GM10248 (cell line): ENCODE measurements around the gene NDST1.

Experiments
- CTCF ChIA-PET: fragments of 300-600 bp; sonication (Branson Sonifier 250); formaldehyde crosslinking; extraction: SDS; loops from one replicate; lab custom pipeline; 2021; ENCODE audit warnings: antibody characterized with exemption; lab: Yijun Ruan, JAX
- POLR2A ChIA-PET: fragments of 350-650 bp; sonication (Branson Sonifier 250); formaldehyde crosslinking; extraction: SDS; loops from one replicate; lab custom pipeline; 2020; ENCODE audit warnings: antibody characterized with exemption; lab: Yijun Ruan, JAX
- DNase-seq: peaks from one replicate; pipeline ENCODE4 v3.0.0; 2012; ENCODE audit errors: extremely low spot score
- CTCF ChIP-seq: IDR thresholded peaks from 2 replicates; pipeline ENCODE4 v1.5.1; 2012; ENCODE audit warnings: mild to moderate bottlenecking, low read depth; ENCODE audit errors: extremely low read depth, missing control alignments, control extremely low read depth

NDST1 gene

DNA sequence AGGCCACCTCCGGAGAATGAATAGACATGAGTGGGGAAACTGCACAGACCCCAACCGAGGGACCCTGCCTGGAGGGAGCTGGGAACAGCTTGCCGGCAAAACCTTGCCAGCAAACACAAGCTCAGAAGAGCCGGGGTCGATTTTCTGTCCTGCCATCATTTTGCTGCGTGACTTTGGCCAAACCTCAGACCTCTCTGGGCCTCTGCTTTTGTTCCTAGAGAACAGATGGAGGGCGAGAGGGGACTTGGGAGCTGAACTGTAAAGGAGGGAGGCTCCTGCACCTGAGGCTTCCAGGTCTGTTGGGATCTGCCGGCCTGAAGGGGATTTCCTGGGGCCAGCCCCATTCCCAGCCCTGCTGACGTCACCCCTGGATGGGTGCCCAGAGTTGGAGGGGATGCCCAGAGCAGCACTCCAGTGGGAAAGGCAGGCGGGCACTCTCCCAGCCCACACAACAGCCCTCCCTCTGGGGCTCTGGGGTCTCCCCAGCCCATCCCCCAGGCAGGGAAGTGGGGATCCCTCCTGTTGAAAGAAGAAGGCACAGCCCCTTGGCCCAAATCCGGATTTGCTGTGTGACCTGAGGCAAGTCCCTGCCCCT lies 92.1 kb downstream of the NDST1 start:
- ChIA-PET POLR2A (no interaction called here), CTCF (no interaction called here)
- DNase-seq = no peak
- TF ChIP-seq CTCF = no peak

- DNase-seq = no peak
- POLR2A ChIA-PET = no interaction called here
- TF ChIP-seq CTCF = no peak
- CTCF ChIA-PET = interaction anchor here (0.7 to 1.7 kb wide), 3 partner anchors 11 to 28 kb away, joined by 3 to 4 read pairs (median 3); no protein-coding TSS in a partner anchor
Measured at GRCh38 chr5:150600616-150601490, 92.9 kb downstream of the NDST1 start.

- no peak for TF ChIP-seq CTCF
- POLR2A ChIA-PET = no interaction called here
- no peak for DNase-seq
- CTCF ChIA-PET = interaction anchor here (0.7 to 1.7 kb wide), 3 partner anchors 10 to 28 kb away, joined by 3 to 4 read pairs (median 3); no protein-coding TSS in a partner anchor
Measured at GRCh38 chr5:150601491-150602345, 93.8 kb downstream of the NDST1 start.

DNA sequence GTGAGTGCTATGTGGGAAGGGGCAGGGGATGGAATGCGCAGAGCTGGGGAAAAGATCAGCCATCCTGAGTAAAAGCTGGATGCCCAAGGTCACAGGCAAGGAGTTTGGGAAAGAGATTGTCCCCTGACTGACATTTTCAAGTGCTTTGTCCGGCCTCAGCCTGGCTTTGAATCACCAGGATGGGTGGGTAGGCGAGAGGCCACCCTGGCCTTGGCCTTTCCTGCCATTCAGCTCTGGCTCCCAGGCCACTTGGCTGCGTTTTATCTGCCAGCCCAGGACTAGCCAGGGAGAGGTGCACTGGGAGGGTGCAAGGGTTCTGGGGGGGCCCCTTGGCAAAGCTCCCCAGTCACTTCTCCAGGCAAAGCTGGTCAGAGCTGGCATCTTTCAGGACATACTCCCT lies 95.1 kb downstream of the NDST1 start:
- CTCF ChIA-PET = interaction anchor here (0.8 kb wide), 2 partner anchors 23 to 451 kb away, joined by 3 read pairs; no protein-coding TSS in a partner anchor
- POLR2A ChIA-PET = no interaction called here
- no peak for TF ChIP-seq CTCF
- no peak for DNase-seq

DNA sequence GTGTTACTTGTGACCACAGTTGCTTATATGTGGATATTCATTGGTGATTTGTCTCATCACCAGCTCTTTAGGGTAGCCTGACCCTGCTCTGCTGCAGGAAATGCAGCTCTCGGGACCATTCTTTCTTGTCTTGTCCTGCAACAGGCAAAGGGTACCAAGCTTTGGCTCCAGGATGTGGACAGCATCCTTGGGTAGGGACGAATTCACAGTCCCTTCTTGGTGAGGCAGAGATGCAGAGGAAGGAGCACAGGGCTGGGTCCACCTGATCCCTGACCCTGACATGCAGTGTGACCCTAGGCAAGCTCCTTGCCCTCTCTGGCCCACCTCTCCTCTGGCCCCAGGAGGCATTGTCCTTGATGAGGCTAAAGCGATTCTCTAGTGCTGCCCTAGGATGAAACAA lies 95.6 kb downstream of the NDST1 start:
- TF ChIP-seq CTCF = no peak
- CTCF ChIA-PET = interaction anchor here (0.8 kb wide), 2 partner anchors 24 to 451 kb away, joined by 3 read pairs; no protein-coding TSS in a partner anchor
- no peak for DNase-seq
- POLR2A ChIA-PET = no interaction called here

GRCh38 chr5:150604010-150604409 lies 96.1 kb downstream of the NDST1 start:
- DNase-seq = no peak
- no peak for TF ChIP-seq CTCF
- ChIA-PET POLR2A (interaction anchor here (0.5 kb wide), 1 partner anchor 50 kb away, joined by 3 read pairs; no protein-coding TSS in a partner anchor), CTCF (interaction anchor here (0.8 kb wide), 1 partner anchor 154 kb away, joined by 3 read pairs; the partner anchor contains the start of gene RPS14)
